Testis (tissue), 2 donors: Measurements from ENCODE around the gene ARAP1.

Experiments used
- POLR2A ChIP-seq: fragments of 450-650 bp; IDR thresholded peaks from one replicate; pipeline ENCODE4 v1.6.1; 2017; ENCODE audit warnings: antibody characterized with exemption, mild to moderate bottlenecking, moderate library complexity
- TF ChIP-seq, protein P1 (sequence below), 3 experiments: fragments of 450-650 bp in 2 of 3; fragments of 200-600 bp in 1 of 3; sonication (generic) in 1 of 3; IDR thresholded peaks; one replicate each; pipeline ENCODE4 v1.5.1; 2016 to 2019; ENCODE audit warnings: antibody characterized with exemption in 3 of 3, mild to moderate bottlenecking in 2 of 3, moderate library complexity in 1 of 3

GRCh38 chr11:72653649-72654048 is 98.6 kb downstream of the ARAP1 start:
- no peak for TF ChIP-seq POLR2A
- TF ChIP-seq, protein P1, sequence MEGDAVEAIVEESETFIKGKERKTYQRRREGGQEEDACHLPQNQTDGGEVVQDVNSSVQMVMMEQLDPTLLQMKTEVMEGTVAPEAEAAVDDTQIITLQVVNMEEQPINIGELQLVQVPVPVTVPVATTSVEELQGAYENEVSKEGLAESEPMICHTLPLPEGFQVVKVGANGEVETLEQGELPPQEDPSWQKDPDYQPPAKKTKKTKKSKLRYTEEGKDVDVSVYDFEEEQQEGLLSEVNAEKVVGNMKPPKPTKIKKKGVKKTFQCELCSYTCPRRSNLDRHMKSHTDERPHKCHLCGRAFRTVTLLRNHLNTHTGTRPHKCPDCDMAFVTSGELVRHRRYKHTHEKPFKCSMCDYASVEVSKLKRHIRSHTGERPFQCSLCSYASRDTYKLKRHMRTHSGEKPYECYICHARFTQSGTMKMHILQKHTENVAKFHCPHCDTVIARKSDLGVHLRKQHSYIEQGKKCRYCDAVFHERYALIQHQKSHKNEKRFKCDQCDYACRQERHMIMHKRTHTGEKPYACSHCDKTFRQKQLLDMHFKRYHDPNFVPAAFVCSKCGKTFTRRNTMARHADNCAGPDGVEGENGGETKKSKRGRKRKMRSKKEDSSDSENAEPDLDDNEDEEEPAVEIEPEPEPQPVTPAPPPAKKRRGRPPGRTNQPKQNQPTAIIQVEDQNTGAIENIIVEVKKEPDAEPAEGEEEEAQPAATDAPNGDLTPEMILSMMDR (IDR thresholded peaks at IDR 0.05), result no peak
